ENCODE results near the gene CENPB. TPM values are rescaled to one million over a fixed set of nuclear protein-coding genes. Genes with fewer than 3 reads are reported as not detected.
A peak's percentile ranks its signal among the peaks of the same experiment; 100 is the strongest.

The CENPB gene
- total RNA-seq, 1 donor from 2014 or later: 87.7 TPM

DNA sequence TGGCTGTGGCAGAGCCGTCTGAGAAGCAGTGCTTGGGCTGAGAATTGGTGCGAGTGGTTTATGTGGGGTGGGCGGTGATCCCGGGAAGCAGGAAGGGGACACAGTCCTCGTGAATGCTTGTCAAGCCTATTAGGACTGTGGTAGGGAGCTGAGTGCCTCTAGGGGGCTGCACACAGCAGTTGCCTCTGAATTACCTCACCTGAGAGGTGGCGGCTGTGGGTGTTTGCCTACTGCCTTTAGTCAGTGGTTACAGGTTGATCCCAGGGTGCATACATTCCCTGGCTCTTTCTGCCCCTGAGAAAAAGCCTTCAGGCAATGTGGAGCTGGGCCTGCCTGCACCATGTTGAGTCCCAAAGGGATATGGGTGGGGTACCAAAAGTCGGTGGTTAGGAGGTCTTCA, 39.0 kb upstream of the CENPB start:
- Mint-ChIP-seq H3K27me3 (ENCODE audit: unreplicated experiment) (no peaks in the 10 kb centered on the region), H3K4me1 (ENCODE audit: unreplicated experiment) (peaks cover 12% of the 10 kb centered on the region), H3K9me3 (ENCODE audit: unreplicated experiment) (no peaks in the 10 kb centered on the region), H3K36me3 (ENCODE audit: unreplicated experiment) (peaks cover 15% of the 10 kb centered on the region), H3K4me3 (ENCODE audit: unreplicated experiment) (no peak overlapping the region), H3K27ac (ENCODE audit: unreplicated experiment) (no peak overlapping the region)
- TF ChIP-seq, protein P1, sequence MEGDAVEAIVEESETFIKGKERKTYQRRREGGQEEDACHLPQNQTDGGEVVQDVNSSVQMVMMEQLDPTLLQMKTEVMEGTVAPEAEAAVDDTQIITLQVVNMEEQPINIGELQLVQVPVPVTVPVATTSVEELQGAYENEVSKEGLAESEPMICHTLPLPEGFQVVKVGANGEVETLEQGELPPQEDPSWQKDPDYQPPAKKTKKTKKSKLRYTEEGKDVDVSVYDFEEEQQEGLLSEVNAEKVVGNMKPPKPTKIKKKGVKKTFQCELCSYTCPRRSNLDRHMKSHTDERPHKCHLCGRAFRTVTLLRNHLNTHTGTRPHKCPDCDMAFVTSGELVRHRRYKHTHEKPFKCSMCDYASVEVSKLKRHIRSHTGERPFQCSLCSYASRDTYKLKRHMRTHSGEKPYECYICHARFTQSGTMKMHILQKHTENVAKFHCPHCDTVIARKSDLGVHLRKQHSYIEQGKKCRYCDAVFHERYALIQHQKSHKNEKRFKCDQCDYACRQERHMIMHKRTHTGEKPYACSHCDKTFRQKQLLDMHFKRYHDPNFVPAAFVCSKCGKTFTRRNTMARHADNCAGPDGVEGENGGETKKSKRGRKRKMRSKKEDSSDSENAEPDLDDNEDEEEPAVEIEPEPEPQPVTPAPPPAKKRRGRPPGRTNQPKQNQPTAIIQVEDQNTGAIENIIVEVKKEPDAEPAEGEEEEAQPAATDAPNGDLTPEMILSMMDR (IDR thresholded peaks at IDR 0.05): no peak
- DNase-seq (ENCODE audit: extremely low spot score, unreplicated experiment): no peak

GRCh38 chr20:3823881-3824280, 37.3 kb upstream of the CENPB start:
- Mint-ChIP-seq H3K27ac (ENCODE audit: unreplicated experiment) (no peak overlapping the region), H3K4me3 (ENCODE audit: unreplicated experiment) (no peak overlapping the region), H3K27me3 (ENCODE audit: unreplicated experiment) (no peaks in the 10 kb centered on the region), H3K9me3 (ENCODE audit: unreplicated experiment) (no peaks in the 10 kb centered on the region), H3K4me1 (ENCODE audit: unreplicated experiment) (peaks cover 23% of the 10 kb centered on the region), H3K36me3 (ENCODE audit: unreplicated experiment) (peaks cover 13% of the 10 kb centered on the region)
- TF ChIP-seq, protein P1 (IDR thresholded peaks at IDR 0.05): no peak
- no peak for DNase-seq (ENCODE audit: extremely low spot score, unreplicated experiment)

GRCh38 chr20:3821996-3822395, 35.5 kb upstream of the CENPB start:
- DNase-seq (ENCODE audit: extremely low spot score, unreplicated experiment): no peak
- Mint-ChIP-seq H3K27me3 (ENCODE audit: unreplicated experiment) (no peaks in the 10 kb centered on the region), H3K4me1 (ENCODE audit: unreplicated experiment) (peaks cover 32% of the 10 kb centered on the region), H3K4me3 (ENCODE audit: unreplicated experiment) (peak overlapping the region; percentile 85), H3K9me3 (ENCODE audit: unreplicated experiment) (no peaks in the 10 kb centered on the region), H3K27ac (ENCODE audit: unreplicated experiment) (peak overlapping the region; percentile 98), H3K36me3 (ENCODE audit: unreplicated experiment) (peaks cover 9% of the 10 kb centered on the region)
- TF ChIP-seq, protein P1 (IDR thresholded peaks at IDR 0.05): no peak

GRCh38 chr20:3820901-3821727, 34.6 kb upstream of the CENPB start:
- H3K27ac Mint-ChIP-seq (ENCODE audit: unreplicated experiment): peak overlapping the region; percentile 98
- H3K9me3 Mint-ChIP-seq (ENCODE audit: unreplicated experiment): no peaks in the 10 kb centered on the region
- DNase-seq (ENCODE audit: extremely low spot score, unreplicated experiment): no peak
- peaks cover 7% of the 10 kb centered on the region for H3K36me3 Mint-ChIP-seq (ENCODE audit: unreplicated experiment)
- H3K4me3 Mint-ChIP-seq (ENCODE audit: unreplicated experiment): peak overlapping the region; percentile 85
- H3K4me1 Mint-ChIP-seq (ENCODE audit: unreplicated experiment): peaks cover 39% of the 10 kb centered on the region
- TF ChIP-seq, protein P1 (IDR thresholded peaks at IDR 0.05): no peak
- no peaks in the 10 kb centered on the region for H3K27me3 Mint-ChIP-seq (ENCODE audit: unreplicated experiment)

GRCh38 chr20:3820048-3820900, 33.7 kb upstream of the CENPB start, which contains the start of gene AP5S1:
TSS of gene AP5S1 (plus strand) at chr20:3820547. CDS start at chr20:3822118, 1,571 bp downstream.
- Mint-ChIP-seq H3K9me3 (ENCODE audit: unreplicated experiment) (no peaks in the 10 kb centered on the region), H3K27ac (ENCODE audit: unreplicated experiment) (peak within 1 kb of the TSS; percentile 98), H3K4me3 (ENCODE audit: unreplicated experiment) (peak within 1 kb of the TSS; percentile 85), H3K4me1 (ENCODE audit: unreplicated experiment) (peaks cover 39% of the 10 kb centered on the region), H3K27me3 (ENCODE audit: unreplicated experiment) (no peaks in the 10 kb centered on the region), H3K36me3 (ENCODE audit: unreplicated experiment) (peaks cover 7% of the 10 kb centered on the region)
- DNase-seq (ENCODE audit: extremely low spot score, unreplicated experiment): peak; percentile 97
- TF ChIP-seq, protein P1 (IDR thresholded peaks at IDR 0.05): peak; percentile 100
